Kasumi-1 (cell line): ENCODE measurements around the gene ATIC.
"Not testable (repeated sequence)": the region's sequence is repeated elsewhere in the genome, so short reads cannot be mapped to it uniquely, and the experiment has no call there.

ENCODE experiments used
- DNase-seq, 2 experiments: peaks; one replicate each; lab custom pipeline; 2025; lab: John Stamatoyannopoulos, UW

The ATIC gene

GRCh38 chr2:215315301-215315700 is 3.4 kb downstream of the ATIC start:
- DNase-seq: no peak

GRCh38 chr2:215316336-215316735 is 4.5 kb downstream of the ATIC start:
- DNase-seq: no peak

GRCh38 chr2:215319500-215319899 is 7.6 kb downstream of the ATIC start:
- DNase-seq: no peak

GRCh38 chr2:215320102-215320501 is 8.2 kb downstream of the ATIC start:
- DNase-seq: no peak

- no peak for DNase-seq
Measured at GRCh38 chr2:215320679-215321078, 8.8 kb downstream of the ATIC start.

GRCh38 chr2:215324811-215325210 is 13.0 kb downstream of the ATIC start:
- DNase-seq: no peak

GRCh38 chr2:215328066-215328465 is 16.2 kb downstream of the ATIC start:
- no peak for DNase-seq

- DNase-seq: no peak
Measured at GRCh38 chr2:215332872-215333595, 21.2 kb downstream of the ATIC start.

- DNase-seq: no peak
Measured at GRCh38 chr2:215338883-215339679, 27.2 kb downstream of the ATIC start.

- no peak for DNase-seq
Measured at GRCh38 chr2:215347878-215348277, 36.0 kb downstream of the ATIC start.

GRCh38 chr2:215352602-215353001 is 40.7 kb downstream of the ATIC start:
- no peak for DNase-seq

GRCh38 chr2:215354771-215355695 is 43.2 kb downstream of the ATIC start:
- no peak for DNase-seq

GRCh38 chr2:215355801-215356200 is 43.9 kb downstream of the ATIC start:
- DNase-seq: no peak

- DNase-seq: no peak
Measured at GRCh38 chr2:215356334-215356947, 44.6 kb downstream of the ATIC start.

GRCh38 chr2:215356948-215357461 is 45.1 kb downstream of the ATIC start:
- no peak for DNase-seq

GRCh38 chr2:215357660-215358059 is 45.8 kb downstream of the ATIC start:
- no peak for DNase-seq

- no peak for DNase-seq
Measured at GRCh38 chr2:215358312-215358845, 46.5 kb downstream of the ATIC start.

GRCh38 chr2:215358891-215359575 is 47.2 kb downstream of the ATIC start:
- no peak for DNase-seq

GRCh38 chr2:215359576-215359922 is 47.7 kb downstream of the ATIC start:
- no peak for DNase-seq

GRCh38 chr2:215360059-215360458 is 48.2 kb downstream of the ATIC start:
- DNase-seq: not testable (repeated sequence)

GRCh38 chr2:215360596-215360995 is 48.7 kb downstream of the ATIC start:
- DNase-seq: no peak
